ENCODE measurements around the gene PTPRM. TPM values are rescaled to one million over a fixed set of nuclear protein-coding genes. Genes with fewer than 3 reads are reported as not detected.

Gene PTPRM
- polyA plus RNA-seq, 4 donors = 2.2 to 31.4 (median 18.1) TPM

- 89 to 95% (median 93%) methylated on average over 4 of the region's 4 CpGs for WGBS, 3 donors
- H3K27me3 ChIP-seq (ENCODE audit: control insufficient read depth in 3 of 3, insufficient read depth in 3 of 3, low read length in 3 of 3) = no peaks in the 10 kb centered on the region
- no peak overlapping the region for H3K27ac ChIP-seq (ENCODE audit: low read depth in 1 of 3, low read length in 2 of 3)
- H3K4me1 ChIP-seq (ENCODE audit: control insufficient read depth in 3 of 3, insufficient read depth in 2 of 3, low read depth in 1 of 3, low read length in 2 of 3) = no peaks in the 10 kb centered on the region
- no peaks in the 10 kb centered on the region for H3K9me3 ChIP-seq (ENCODE audit: control insufficient read depth in 2 of 2, insufficient read depth in 1 of 2, low read depth in 1 of 2, low read length in 1 of 2)
- FAIRE-seq = no peak
- no peak overlapping the region for H3K4me3 ChIP-seq (ENCODE audit: low read depth in 1 of 3, low read length in 3 of 3)
- no peak for DNase-seq
- no peaks in the 10 kb centered on the region for H3K36me3 ChIP-seq (ENCODE audit: control insufficient read depth in 3 of 3, insufficient read depth in 2 of 3, low read depth in 1 of 3, low read length in 3 of 3)
Observed at GRCh38 chr18:7980656-7981055, 413.5 kb downstream of the PTPRM start.

GRCh38 chr18:7982216-7982615 lies 415.1 kb downstream of the PTPRM start:
- DNase-seq (no peak), FAIRE-seq (no peak)
- Histone ChIP-seq H3K27me3 (ENCODE audit: control insufficient read depth in 3 of 3, insufficient read depth in 3 of 3, low read length in 3 of 3) (no peaks in the 10 kb centered on the region), H3K27ac (ENCODE audit: low read depth in 1 of 3, low read length in 2 of 3) (no peak overlapping the region), H3K9me3 (ENCODE audit: control insufficient read depth in 2 of 2, insufficient read depth in 1 of 2, low read depth in 1 of 2, low read length in 1 of 2) (no peaks in the 10 kb centered on the region), H3K4me3 (ENCODE audit: low read depth in 1 of 3, low read length in 3 of 3) (no peak overlapping the region), H3K36me3 (ENCODE audit: control insufficient read depth in 3 of 3, insufficient read depth in 2 of 3, low read depth in 1 of 3, low read length in 3 of 3) (no peaks in the 10 kb centered on the region), H3K4me1 (ENCODE audit: control insufficient read depth in 3 of 3, insufficient read depth in 2 of 3, low read depth in 1 of 3, low read length in 2 of 3) (no peaks in the 10 kb centered on the region)

- Histone ChIP-seq H3K9me3 (ENCODE audit: control insufficient read depth in 2 of 2, insufficient read depth in 1 of 2, low read depth in 1 of 2, low read length in 1 of 2) (no peaks in the 10 kb centered on the region), H3K4me1 (ENCODE audit: control insufficient read depth in 3 of 3, insufficient read depth in 2 of 3, low read depth in 1 of 3, low read length in 2 of 3) (no peaks in the 10 kb centered on the region), H3K27me3 (ENCODE audit: control insufficient read depth in 3 of 3, insufficient read depth in 3 of 3, low read length in 3 of 3) (no peaks in the 10 kb centered on the region), H3K4me3 (ENCODE audit: low read depth in 1 of 3, low read length in 3 of 3) (no peak overlapping the region), H3K27ac (ENCODE audit: low read depth in 1 of 3, low read length in 2 of 3) (no peak overlapping the region), H3K36me3 (ENCODE audit: control insufficient read depth in 3 of 3, insufficient read depth in 2 of 3, low read depth in 1 of 3, low read length in 3 of 3) (no peaks in the 10 kb centered on the region)
- WGBS, 3 donors = 64 to 86% (median 68%) methylated on average over 3 of the region's 3 CpGs
- DNase-seq (no peak), FAIRE-seq (no peak)
Observed at GRCh38 chr18:7987284-7987976, 420.3 kb downstream of the PTPRM start.

GRCh38 chr18:7990670-7991069 lies 423.6 kb downstream of the PTPRM start:
- Histone ChIP-seq H3K4me3 (ENCODE audit: low read depth in 1 of 3, low read length in 3 of 3) (no peak overlapping the region), H3K4me1 (ENCODE audit: control insufficient read depth in 3 of 3, insufficient read depth in 2 of 3, low read depth in 1 of 3, low read length in 2 of 3) (no peaks in the 10 kb centered on the region), H3K27me3 (ENCODE audit: control insufficient read depth in 3 of 3, insufficient read depth in 3 of 3, low read length in 3 of 3) (no peaks in the 10 kb centered on the region), H3K36me3 (ENCODE audit: control insufficient read depth in 3 of 3, insufficient read depth in 2 of 3, low read depth in 1 of 3, low read length in 3 of 3) (no peaks in the 10 kb centered on the region), H3K27ac (ENCODE audit: low read depth in 1 of 3, low read length in 2 of 3) (no peak overlapping the region), H3K9me3 (ENCODE audit: control insufficient read depth in 2 of 2, insufficient read depth in 1 of 2, low read depth in 1 of 2, low read length in 1 of 2) (no peaks in the 10 kb centered on the region)
- DNase-seq = no peak
- no peak for FAIRE-seq
- WGBS, 3 donors = 26 to 90% (median 80%) methylated on average over 1 of the region's 1 CpG

- no peaks in the 10 kb centered on the region for H3K9me3 ChIP-seq (ENCODE audit: control insufficient read depth in 2 of 2, insufficient read depth in 1 of 2, low read depth in 1 of 2, low read length in 1 of 2)
- WGBS, 3 donors = 67 to 71% (median 71%) methylated on average over 3 of the region's 3 CpGs
- no peak for DNase-seq
- H3K36me3 ChIP-seq (ENCODE audit: control insufficient read depth in 3 of 3, insufficient read depth in 2 of 3, low read depth in 1 of 3, low read length in 3 of 3) = no peaks in the 10 kb centered on the region
- no peak overlapping the region for H3K27ac ChIP-seq (ENCODE audit: low read depth in 1 of 3, low read length in 2 of 3)
- H3K4me3 ChIP-seq (ENCODE audit: low read depth in 1 of 3, low read length in 3 of 3) = no peak overlapping the region
- H3K4me1 ChIP-seq (ENCODE audit: control insufficient read depth in 3 of 3, insufficient read depth in 2 of 3, low read depth in 1 of 3, low read length in 2 of 3) = no peaks in the 10 kb centered on the region
- no peaks in the 10 kb centered on the region for H3K27me3 ChIP-seq (ENCODE audit: control insufficient read depth in 3 of 3, insufficient read depth in 3 of 3, low read length in 3 of 3)
- no peak for FAIRE-seq
Observed at GRCh38 chr18:8001711-8002301, 434.7 kb downstream of the PTPRM start.

GRCh38 chr18:8003878-8004675 lies 437.0 kb downstream of the PTPRM start:
- no peaks in the 10 kb centered on the region for H3K27me3 ChIP-seq (ENCODE audit: control insufficient read depth in 3 of 3, insufficient read depth in 3 of 3, low read length in 3 of 3)
- H3K9me3 ChIP-seq (ENCODE audit: control insufficient read depth in 2 of 2, insufficient read depth in 1 of 2, low read depth in 1 of 2, low read length in 1 of 2) = no peaks in the 10 kb centered on the region
- DNase-seq (no peak), FAIRE-seq (no peak)
- H3K4me3 ChIP-seq (ENCODE audit: low read depth in 1 of 3, low read length in 3 of 3) = no peak overlapping the region
- no peak overlapping the region for H3K27ac ChIP-seq (ENCODE audit: low read depth in 1 of 3, low read length in 2 of 3)
- H3K36me3 ChIP-seq (ENCODE audit: control insufficient read depth in 3 of 3, insufficient read depth in 2 of 3, low read depth in 1 of 3, low read length in 3 of 3) = no peaks in the 10 kb centered on the region
- no peaks in the 10 kb centered on the region for H3K4me1 ChIP-seq (ENCODE audit: control insufficient read depth in 3 of 3, insufficient read depth in 2 of 3, low read depth in 1 of 3, low read length in 2 of 3)
- 51 to 81% (median 72%) methylated on average over 6 of the region's 6 CpGs for whole genome bisulfite sequencing, 3 donors

- Histone ChIP-seq H3K27ac (ENCODE audit: low read depth in 1 of 3, low read length in 2 of 3) (no peak overlapping the region), H3K4me1 (ENCODE audit: control insufficient read depth in 3 of 3, insufficient read depth in 2 of 3, low read depth in 1 of 3, low read length in 2 of 3) (no peaks in the 10 kb centered on the region), H3K27me3 (ENCODE audit: control insufficient read depth in 3 of 3, insufficient read depth in 3 of 3, low read length in 3 of 3) (no peaks in the 10 kb centered on the region), H3K4me3 (ENCODE audit: low read depth in 1 of 3, low read length in 3 of 3) (no peak overlapping the region), H3K9me3 (ENCODE audit: control insufficient read depth in 2 of 2, insufficient read depth in 1 of 2, low read depth in 1 of 2, low read length in 1 of 2) (no peaks in the 10 kb centered on the region), H3K36me3 (ENCODE audit: control insufficient read depth in 3 of 3, insufficient read depth in 2 of 3, low read depth in 1 of 3, low read length in 3 of 3) (no peaks in the 10 kb centered on the region)
- WGBS, 3 donors = 87 to 90% (median 90%) methylated on average over 3 of the region's 3 CpGs
- DNase-seq (no peak), FAIRE-seq (no peak)
Observed at GRCh38 chr18:8004792-8005191, 437.7 kb downstream of the PTPRM start.

- WGBS, 3 donors = 80 to 88% (median 83%) methylated on average over 7 of the region's 7 CpGs
- Histone ChIP-seq H3K27me3 (ENCODE audit: control insufficient read depth in 3 of 3, insufficient read depth in 3 of 3, low read length in 3 of 3) (no peaks in the 10 kb centered on the region), H3K27ac (ENCODE audit: low read depth in 1 of 3, low read length in 2 of 3) (no peak overlapping the region), H3K9me3 (ENCODE audit: control insufficient read depth in 2 of 2, insufficient read depth in 1 of 2, low read depth in 1 of 2, low read length in 1 of 2) (no peaks in the 10 kb centered on the region), H3K4me3 (ENCODE audit: low read depth in 1 of 3, low read length in 3 of 3) (no peak overlapping the region), H3K36me3 (ENCODE audit: control insufficient read depth in 3 of 3, insufficient read depth in 2 of 3, low read depth in 1 of 3, low read length in 3 of 3) (no peaks in the 10 kb centered on the region), H3K4me1 (ENCODE audit: control insufficient read depth in 3 of 3, insufficient read depth in 2 of 3, low read depth in 1 of 3, low read length in 2 of 3) (no peaks in the 10 kb centered on the region)
- DNase-seq (no peak), FAIRE-seq (no peak)
Observed at GRCh38 chr18:8005870-8006569, 438.9 kb downstream of the PTPRM start.
